HepG2 (cell line): ENCODE data around the gene NR1H3. TPM values are rescaled to one million over a fixed set of nuclear protein-coding genes. Genes with fewer than 3 reads are reported as not detected.

Source experiments
- EED ChIP-seq: sonication (generic); formaldehyde crosslinking; IDR thresholded peaks from 2 replicates; pipeline ENCODE4 v1.5.0; 2020; ENCODE audit warnings: mild to moderate bottlenecking, missing genetic modification reagents
- ESRRA ChIP-seq: sonication (generic); formaldehyde crosslinking; IDR thresholded peaks from 2 replicates; pipeline ENCODE4 v1.5.1; 2020; ENCODE audit warnings: mild to moderate bottlenecking, low read depth, missing genetic modification reagents
- FOXK2 ChIP-seq: fragments of 450-650 bp; IDR thresholded peaks from 2 replicates; pipeline ENCODE4 v1.6.1; 2016
- HNRNPH1 ChIP-seq: fragments of 200-400 bp; formaldehyde crosslinking; optimal IDR thresholded peaks from 2 replicates; pipeline ENCODE3; 2017; ENCODE audit warnings: mild to moderate bottlenecking, low read depth, low read length
- KLF16 ChIP-seq, 2 experiments: sonication (generic) in 1 of 2; formaldehyde crosslinking in 1 of 2; IDR thresholded peaks; 2 replicates each; pipeline versions ENCODE4 v1.6.1 to v1.8.0; 2016 to 2023; ENCODE audit warnings: missing genetic modification reagents in 2 of 2, missing compliant biosample characterization in 1 of 2
- MZF1 ChIP-seq: sonication (generic); formaldehyde crosslinking; IDR thresholded peaks from 2 replicates; pipeline ENCODE4 v1.8.1; 2023; ENCODE audit warnings: mild to moderate bottlenecking, missing genetic modification reagents, borderline replicate concordance
- RBM39 ChIP-seq: fragments of 200-400 bp; formaldehyde crosslinking; IDR thresholded peaks from one replicate; pipeline ENCODE4 v1.6.1; 2018; ENCODE audit warnings: antibody characterized with exemption, mild to moderate bottlenecking, low read depth, low read length; ENCODE audit not compliant: poor library complexity, severe bottlenecking
- SATB2 ChIP-seq: sonication (generic); formaldehyde crosslinking; IDR thresholded peaks from 2 replicates; pipeline ENCODE4 v1.5.0; 2020; ENCODE audit warnings: missing genetic modification reagents
- SIN3B ChIP-seq: fragments of 150-350 bp; IDR thresholded peaks from 2 replicates; pipeline ENCODE4 v1.6.1; 2014; ENCODE audit warnings: low read length
- SMYD3 ChIP-seq: sonication (generic); formaldehyde crosslinking; IDR thresholded peaks from 2 replicates; pipeline ENCODE4 v1.8.1; 2023; ENCODE audit warnings: mild to moderate bottlenecking, missing genetic modification reagents
- TBX3 ChIP-seq: fragments of 450-650 bp; IDR thresholded peaks from 2 replicates; pipeline ENCODE4 v1.6.1; 2017; ENCODE audit warnings: antibody characterized with exemption, mild to moderate bottlenecking, inconsistent platforms, borderline replicate concordance
- XBP1 ChIP-seq: sonication (generic); formaldehyde crosslinking; IDR thresholded peaks from 2 replicates; pipeline ENCODE4 v1.5.0; 2020; ENCODE audit warnings: missing genetic modification reagents
- ZEB1 ChIP-seq: IDR thresholded peaks from 2 replicates; pipeline ENCODE4 v1.6.1; 2012; ENCODE audit warnings: mild to moderate bottlenecking, low read depth, inconsistent platforms; ENCODE audit not compliant: insufficient replicate concordance
- ZFP1 ChIP-seq: IDR thresholded peaks from 2 replicates; pipeline ENCODE4 v1.6.1; 2016
- ZFP82 ChIP-seq: sonication (generic); formaldehyde crosslinking; IDR thresholded peaks from 2 replicates; pipeline ENCODE4 v1.5.1; 2020; ENCODE audit warnings: mild to moderate bottlenecking, missing genetic modification reagents, borderline replicate concordance
- ZNF225 ChIP-seq: sonication (generic); formaldehyde crosslinking; IDR thresholded peaks from 2 replicates; pipeline ENCODE4 v1.4.0; 2020; ENCODE audit warnings: mild to moderate bottlenecking, missing genetic modification reagents
- ZNF232 ChIP-seq: sonication (generic); formaldehyde crosslinking; IDR thresholded peaks from 2 replicates; pipeline ENCODE4 v1.4.0; 2020; ENCODE audit warnings: missing genetic modification reagents, borderline replicate concordance
- ZNF24 ChIP-seq: fragments of 450-650 bp; IDR thresholded peaks from 2 replicates; pipeline ENCODE4 v1.6.1; 2017; ENCODE audit warnings: antibody characterized with exemption, mild to moderate bottlenecking
- ZNF337 ChIP-seq: sonication (generic); formaldehyde crosslinking; IDR thresholded peaks from 2 replicates; pipeline ENCODE4 v1.5.1; 2020; ENCODE audit warnings: missing genetic modification reagents, low read depth, mild to moderate bottlenecking, borderline replicate concordance
- ZNF343 ChIP-seq: sonication (generic); formaldehyde crosslinking; IDR thresholded peaks from 2 replicates; pipeline ENCODE4 v1.4.0; 2020; ENCODE audit warnings: mild to moderate bottlenecking, missing genetic modification reagents
- ZNF430 ChIP-seq: sonication (generic); formaldehyde crosslinking; IDR thresholded peaks from 2 replicates; pipeline ENCODE4 v1.9.0; 2021; ENCODE audit warnings: mild to moderate bottlenecking, missing genetic modification reagents
- ZNF589 ChIP-seq: sonication (generic); formaldehyde crosslinking; conservative IDR thresholded peaks from 2 replicates; pipeline ENCODE4 v1.8.0; 2022; ENCODE audit warnings: mild to moderate bottlenecking, moderate library complexity, missing genetic modification reagents
- ZNF766 ChIP-seq: sonication (generic); formaldehyde crosslinking; IDR thresholded peaks from 2 replicates; pipeline ENCODE4 v1.5.0; 2020; ENCODE audit warnings: missing genetic modification reagents, borderline replicate concordance
- ZNF878 ChIP-seq: sonication (generic); formaldehyde crosslinking; IDR thresholded peaks from 2 replicates; pipeline ENCODE4 v1.8.1; 2023; ENCODE audit warnings: mild to moderate bottlenecking, missing genetic modification reagents, moderate library complexity
- polyA plus RNA-seq, 8 experiments: library from polyadenylated mRNA; depleted of rRNA in 3 of 8; stranded (reverse) in 7 of 8; unstranded in 1 of 8; fragments of >200 nt; fragmentation: Illumina TruSeq in 4 of 8; extraction: Trizol in 4 of 8; gene quantifications; 2 replicates each; pipeline versions ENCODE4 v1.2.1 to v1.2.3, GENCODE V29; 2011 to 2016; ENCODE audit warnings: low read depth in 4 of 8, missing spikeins in 1 of 8, mixed read lengths in 1 of 8; ENCODE audit not compliant: insufficient read depth in 1 of 8
- total RNA-seq, 5 experiments: library from RNA; depleted of rRNA; stranded (reverse); fragments of >200 nt; fragmentation: Illumina TruSeq; extraction: Trizol; gene quantifications; 2 replicates each; pipeline ENCODE4 v1.2.3, GENCODE V29; 2016; ENCODE audit warnings: low read depth in 1 of 5
- TF ChIP-seq, protein P1 (sequence below): sonication (generic); formaldehyde crosslinking; IDR thresholded peaks from 2 replicates; pipeline ENCODE4 v1.4.0; 2020; ENCODE audit warnings: mild to moderate bottlenecking, missing genetic modification reagents
- TF ChIP-seq, protein P2 (sequence below): sonication (generic); formaldehyde crosslinking; IDR thresholded peaks from 2 replicates; pipeline ENCODE4 v1.5.1; 2020; ENCODE audit warnings: missing genetic modification reagents, mild to moderate bottlenecking, borderline replicate concordance
- TF ChIP-seq, protein P3 (sequence below): sonication (generic); formaldehyde crosslinking; IDR thresholded peaks from 2 replicates; pipeline ENCODE4 v1.5.1; 2020; ENCODE audit warnings: mild to moderate bottlenecking, missing genetic modification reagents, moderate library complexity
- TF ChIP-seq, protein P4 (sequence below): sonication (generic); formaldehyde crosslinking; IDR thresholded peaks from 2 replicates; pipeline ENCODE4 v1.4.0; 2020; ENCODE audit warnings: missing genetic modification reagents, borderline replicate concordance

The NR1H3 gene
- total and polyA plus RNA-seq, 2 of the 13 experiments (the other 11 are each of a cell fraction or from before 2014, with no cell fraction given): 41.8 to 102 TPM

DNA sequence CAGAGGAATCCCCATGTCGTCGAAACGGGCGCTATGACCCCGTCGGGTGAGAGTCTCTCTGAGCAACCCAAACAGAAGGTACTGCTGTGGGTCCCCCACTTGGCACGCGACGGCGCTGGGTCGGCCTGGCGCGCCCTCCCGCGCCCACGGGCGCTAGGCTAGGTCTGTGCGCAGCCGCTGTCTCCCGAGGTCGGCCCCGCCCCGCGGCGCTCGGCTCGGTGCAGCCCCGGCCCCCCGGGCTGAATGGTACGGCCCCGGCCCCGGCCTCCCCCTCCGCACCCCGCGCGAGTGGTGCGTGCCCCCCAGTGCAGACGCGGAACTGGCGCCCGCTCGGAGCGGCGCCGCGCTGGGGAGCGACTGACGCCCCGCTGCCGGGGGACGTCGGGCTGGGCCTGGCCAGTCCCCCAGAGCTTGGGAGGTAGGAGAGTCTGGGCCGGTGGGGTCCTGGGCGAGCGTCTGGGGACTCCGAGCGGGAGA lies 12.1 kb downstream of the NR1H3 start, which contains the start of gene MADD (continued):
- TF ChIP-seq KLF16 (CRISPR knock-in tag; IDR thresholded peaks at IDR 0.05) (no peak), ZEB1 (no peak), ZNF430 (CRISPR knock-in tag) (0 out of 2 replicates have a peak, but pooled peaks have one; percentile 16), ZNF878 (CRISPR knock-in tag) (no peak), MZF1 (no peak), ZNF337 (CRISPR knock-in tag) (no peak), ZFP1 (CRISPR knock-in tag) (no peak), XBP1 (no peak), SMYD3 (CRISPR knock-in tag) (no peak), SATB2 (CRISPR knock-in tag) (no peak), HNRNPH1 (no peak), SIN3B (no peak), ESRRA (peak; percentile 33; the same call in 1 of the 2 replicates), RBM39 (peak; percentile 36), EED (CRISPR knock-in tag) (no peak), TBX3 (no peak), FOXK2 (no peak), ZNF24 (no peak), ZNF766 (CRISPR knock-in tag) (no peak), ZNF343 (CRISPR knock-in tag) (no peak), ZNF589 (no peak), ZNF225 (no peak), ZNF232 (CRISPR knock-in tag) (no peak), ZFP82 (CRISPR knock-in tag) (no peak)
- TF ChIP-seq, protein P1, sequence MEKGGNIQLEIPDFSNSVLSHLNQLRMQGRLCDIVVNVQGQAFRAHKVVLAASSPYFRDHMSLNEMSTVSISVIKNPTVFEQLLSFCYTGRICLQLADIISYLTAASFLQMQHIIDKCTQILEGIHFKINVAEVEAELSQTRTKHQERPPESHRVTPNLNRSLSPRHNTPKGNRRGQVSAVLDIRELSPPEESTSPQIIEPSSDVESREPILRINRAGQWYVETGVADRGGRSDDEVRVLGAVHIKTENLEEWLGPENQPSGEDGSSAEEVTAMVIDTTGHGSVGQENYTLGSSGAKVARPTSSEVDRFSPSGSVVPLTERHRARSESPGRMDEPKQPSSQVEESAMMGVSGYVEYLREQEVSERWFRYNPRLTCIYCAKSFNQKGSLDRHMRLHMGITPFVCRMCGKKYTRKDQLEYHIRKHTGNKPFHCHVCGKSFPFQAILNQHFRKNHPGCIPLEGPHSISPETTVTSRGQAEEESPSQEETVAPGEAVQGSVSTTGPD (CRISPR knock-in tag): no peak
- TF ChIP-seq, protein P2, sequence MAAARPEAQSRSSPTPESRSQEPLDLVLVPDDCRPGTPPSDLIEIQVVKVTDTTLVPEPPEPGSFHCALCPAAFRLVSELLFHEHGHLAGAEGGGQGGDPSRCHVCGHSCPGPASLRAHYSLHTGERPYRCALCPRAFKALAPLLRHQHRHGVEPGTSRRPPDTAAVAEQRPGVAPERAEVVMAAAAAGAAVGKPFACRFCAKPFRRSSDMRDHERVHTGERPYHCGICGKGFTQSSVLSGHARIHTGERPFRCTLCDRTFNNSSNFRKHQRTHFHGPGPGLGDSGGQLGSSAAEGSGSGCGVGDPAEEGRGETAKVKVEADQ: no peak
- TF ChIP-seq, protein P3, sequence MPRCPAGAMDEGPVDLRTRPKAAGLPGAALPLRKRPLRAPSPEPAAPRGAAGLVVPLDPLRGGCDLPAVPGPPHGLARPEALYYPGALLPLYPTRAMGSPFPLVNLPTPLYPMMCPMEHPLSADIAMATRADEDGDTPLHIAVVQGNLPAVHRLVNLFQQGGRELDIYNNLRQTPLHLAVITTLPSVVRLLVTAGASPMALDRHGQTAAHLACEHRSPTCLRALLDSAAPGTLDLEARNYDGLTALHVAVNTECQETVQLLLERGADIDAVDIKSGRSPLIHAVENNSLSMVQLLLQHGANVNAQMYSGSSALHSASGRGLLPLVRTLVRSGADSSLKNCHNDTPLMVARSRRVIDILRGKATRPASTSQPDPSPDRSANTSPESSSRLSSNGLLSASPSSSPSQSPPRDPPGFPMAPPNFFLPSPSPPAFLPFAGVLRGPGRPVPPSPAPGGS: peak; percentile 42; the same call in 1 of the 2 replicates
- TF ChIP-seq, protein P4, sequence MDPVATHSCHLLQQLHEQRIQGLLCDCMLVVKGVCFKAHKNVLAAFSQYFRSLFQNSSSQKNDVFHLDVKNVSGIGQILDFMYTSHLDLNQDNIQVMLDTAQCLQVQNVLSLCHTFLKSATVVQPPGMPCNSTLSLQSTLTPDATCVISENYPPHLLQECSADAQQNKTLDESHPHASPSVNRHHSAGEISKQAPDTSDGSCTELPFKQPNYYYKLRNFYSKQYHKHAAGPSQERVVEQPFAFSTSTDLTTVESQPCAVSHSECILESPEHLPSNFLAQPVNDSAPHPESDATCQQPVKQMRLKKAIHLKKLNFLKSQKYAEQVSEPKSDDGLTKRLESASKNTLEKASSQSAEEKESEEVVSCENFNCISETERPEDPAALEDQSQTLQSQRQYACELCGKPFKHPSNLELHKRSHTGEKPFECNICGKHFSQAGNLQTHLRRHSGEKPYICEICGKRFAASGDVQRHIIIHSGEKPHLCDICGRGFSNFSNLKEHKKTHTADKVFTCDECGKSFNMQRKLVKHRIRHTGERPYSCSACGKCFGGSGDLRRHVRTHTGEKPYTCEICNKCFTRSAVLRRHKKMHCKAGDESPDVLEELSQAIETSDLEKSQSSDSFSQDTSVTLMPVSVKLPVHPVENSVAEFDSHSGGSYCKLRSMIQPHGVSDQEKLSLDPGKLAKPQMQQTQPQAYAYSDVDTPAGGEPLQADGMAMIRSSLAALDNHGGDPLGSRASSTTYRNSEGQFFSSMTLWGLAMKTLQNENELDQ: no peak
